ENCODE data around the gene RNF175.
A peak's percentile ranks its signal among the peaks of the same experiment; 100 is the strongest.

RNF175 gene

GRCh38 chr4:153741541-153741940, 18.3 kb downstream of the RNF175 start:
- no peak for DNase-seq

GRCh38 chr4:153735906-153736461, 23.8 kb downstream of the RNF175 start:
- no peak for DNase-seq

- no peak for DNase-seq
These were observed 25.9 kb downstream of the RNF175 start for GRCh38 chr4:153733751-153734448.

DNA sequence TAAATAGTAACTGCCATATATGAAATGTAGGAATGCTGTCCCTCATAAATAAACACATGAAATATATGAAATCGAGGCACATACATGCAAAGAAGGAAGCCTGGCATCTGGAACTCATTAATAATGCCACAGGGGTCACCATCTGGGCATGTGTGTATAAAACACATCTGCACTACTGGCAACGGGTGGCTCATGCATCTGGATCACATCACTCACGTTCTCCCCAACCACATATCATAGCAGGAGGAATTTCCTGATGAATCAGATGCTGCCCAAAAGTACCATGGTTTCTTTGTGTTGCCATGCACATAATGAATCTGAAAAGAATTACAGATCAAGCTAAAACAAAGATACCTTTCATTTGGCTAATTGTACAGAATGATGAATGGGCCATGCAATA, 28.6 kb downstream of the RNF175 start:
- DNase-seq: no peak

DNA sequence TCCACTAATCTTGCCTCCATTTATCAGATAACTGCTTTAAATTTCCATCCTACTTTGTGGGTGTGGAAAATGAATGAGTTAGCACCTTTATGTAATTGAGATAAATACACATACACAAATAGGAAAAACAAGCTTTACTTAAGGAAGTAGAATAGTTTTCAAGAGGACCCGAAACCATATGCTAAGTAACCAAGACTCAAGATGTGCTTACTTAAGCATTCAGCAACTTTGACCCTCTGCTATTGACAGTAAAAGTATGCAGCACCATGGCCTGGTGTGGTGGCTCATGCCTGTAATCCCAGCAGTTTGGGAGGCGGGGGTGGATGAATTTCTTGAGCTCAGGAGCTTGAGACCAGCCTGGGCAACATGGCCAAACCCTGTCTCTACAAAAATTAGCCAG, 29.9 kb downstream of the RNF175 start:
- no peak for DNase-seq

DNA sequence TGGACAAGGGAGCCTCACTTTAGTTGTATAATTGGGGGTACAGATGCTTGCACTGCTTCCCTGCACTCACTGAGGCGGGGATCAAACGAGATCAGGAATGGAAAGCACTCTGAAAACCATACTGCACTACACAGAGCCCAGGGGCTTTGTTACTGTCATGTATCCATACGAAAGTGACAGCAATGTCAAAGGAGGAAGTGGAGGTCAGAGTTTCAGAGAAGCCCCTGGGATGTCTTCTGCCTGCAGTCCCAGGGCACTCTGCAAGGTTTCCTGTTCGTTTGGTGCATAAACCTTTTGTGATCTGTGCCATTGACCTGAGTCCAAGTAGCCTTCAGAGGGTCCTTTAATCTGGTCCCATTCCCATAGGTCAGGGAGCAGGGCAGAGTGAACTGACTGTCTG, 31.2 kb downstream of the RNF175 start:
- no peak for DNase-seq

- no peak for DNase-seq
These were observed 31.7 kb downstream of the RNF175 start for GRCh38 chr4:153728151-153728550.

DNA sequence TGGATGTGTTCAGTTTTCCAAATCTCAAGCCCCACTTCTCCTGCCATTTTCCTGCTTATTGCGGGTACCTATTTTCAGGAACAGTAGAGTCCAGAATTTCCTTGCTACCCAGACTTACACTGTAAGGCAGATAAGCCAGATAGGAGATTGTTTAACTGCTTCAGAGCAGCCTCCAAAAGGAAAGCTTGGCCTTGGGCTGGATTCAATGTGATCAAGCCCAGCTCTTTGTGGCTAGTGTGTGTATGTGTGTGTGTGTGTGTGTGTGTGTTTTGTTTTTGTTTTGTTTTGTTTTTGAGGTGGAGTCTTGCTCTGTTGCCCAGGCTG, 34.0 kb downstream of the RNF175 start:
- DNase-seq: no peak

DNA sequence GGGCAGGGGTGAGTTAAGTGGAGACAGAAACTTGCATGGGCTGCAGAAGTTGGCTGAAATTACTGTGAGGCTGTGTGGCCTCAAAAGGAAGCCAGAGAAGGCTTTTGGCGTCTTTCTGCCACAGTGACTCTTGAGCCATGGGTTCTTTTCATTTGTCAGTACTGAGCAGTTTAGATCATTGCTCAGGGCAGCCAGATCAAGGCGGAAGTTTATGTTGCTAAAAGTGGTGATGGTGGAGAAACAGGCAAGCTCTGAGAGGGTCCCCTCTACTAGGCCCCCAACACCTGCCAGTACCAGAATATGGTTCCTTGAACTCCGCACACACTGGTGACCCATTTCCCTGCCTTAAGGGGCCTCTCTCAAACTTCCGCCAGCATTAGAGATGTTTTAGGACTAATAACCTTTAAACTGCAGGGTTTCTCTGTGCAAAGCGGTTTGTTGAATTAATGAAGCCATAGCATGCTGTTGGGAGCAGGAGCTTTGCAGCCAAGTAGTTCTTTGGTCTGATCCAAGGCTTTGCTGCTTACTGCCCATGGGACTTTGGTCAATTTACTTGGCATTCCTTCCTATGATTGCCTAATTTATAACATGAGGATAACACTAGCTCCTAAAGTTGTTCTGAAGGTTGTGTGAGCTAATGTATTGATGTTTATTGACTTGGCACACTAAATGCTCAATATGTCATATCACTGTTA, 34.5 kb downstream of the RNF175 start:
- DNase-seq: no peak

DNA sequence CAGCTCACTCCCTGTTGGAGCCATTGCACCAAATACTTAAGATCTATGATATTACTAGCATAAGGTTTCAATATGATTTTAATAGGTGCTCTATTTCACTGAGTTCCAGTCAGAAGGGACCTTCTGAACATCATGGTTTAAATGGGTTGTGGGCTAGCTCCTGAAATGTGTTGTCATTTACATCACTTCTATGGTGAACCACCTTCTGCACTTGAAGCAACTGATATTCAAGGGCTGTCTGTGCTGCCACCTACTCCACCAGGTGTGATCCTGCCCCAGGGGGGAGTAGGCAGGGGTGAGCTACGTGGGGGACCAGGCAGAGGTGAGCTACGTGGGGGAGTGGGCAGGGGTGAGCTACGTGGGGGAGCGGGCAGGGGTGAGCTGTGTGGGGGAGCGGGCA, 35.2 kb downstream of the RNF175 start:
- DNase-seq: no peak

DNA sequence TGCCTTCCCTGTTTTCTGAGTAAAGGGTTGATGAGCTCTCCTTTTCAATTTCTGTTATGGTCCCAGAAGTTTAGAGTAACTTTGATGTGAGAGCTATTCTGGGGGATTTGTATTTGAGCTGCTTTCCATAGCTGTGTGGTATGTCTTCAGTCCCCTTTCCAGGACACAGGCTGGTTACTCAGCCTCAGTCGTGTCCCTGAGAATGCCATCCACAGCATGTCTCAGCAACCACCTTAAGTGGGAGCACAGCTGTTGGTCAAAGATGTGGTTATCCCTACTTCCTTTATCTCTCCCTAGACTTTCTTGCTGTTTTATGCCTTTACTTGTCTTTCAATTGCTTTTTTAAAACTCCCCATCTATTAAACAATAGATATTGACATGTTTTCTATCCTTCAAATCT, 37.8 kb downstream of the RNF175 start:
- no peak for DNase-seq

- DNase-seq: no peak
These were observed 45.8 kb downstream of the RNF175 start for GRCh38 chr4:153713866-153714646.

DNA sequence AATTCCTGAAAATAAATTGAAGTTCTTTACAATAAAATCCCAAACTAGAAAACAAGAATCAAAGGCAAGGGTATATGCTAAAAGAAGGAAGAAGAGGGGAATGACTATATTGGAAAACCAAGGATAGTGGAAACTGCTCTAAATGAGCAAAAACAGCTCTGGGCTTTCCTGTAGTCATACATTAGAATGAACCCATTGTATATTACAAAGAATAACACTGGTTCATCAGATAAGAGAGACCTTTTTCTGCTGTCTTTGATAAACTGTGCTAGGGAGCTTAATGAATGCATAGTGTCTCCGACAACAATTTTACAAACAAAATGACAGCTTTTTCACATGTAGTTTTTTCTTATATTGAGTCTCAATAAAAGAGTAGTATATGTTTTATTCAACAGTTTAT, 49.1 kb downstream of the RNF175 start:
- DNase-seq: no peak

GRCh38 chr4:153706519-153706918, 53.3 kb downstream of the RNF175 start:
- DNase-seq: no peak

GRCh38 chr4:153705743-153706468, 53.9 kb downstream of the RNF175 start:
- no peak for DNase-seq

- DNase-seq: no peak
These were observed 55.3 kb downstream of the RNF175 start for GRCh38 chr4:153704522-153704921.

DNA sequence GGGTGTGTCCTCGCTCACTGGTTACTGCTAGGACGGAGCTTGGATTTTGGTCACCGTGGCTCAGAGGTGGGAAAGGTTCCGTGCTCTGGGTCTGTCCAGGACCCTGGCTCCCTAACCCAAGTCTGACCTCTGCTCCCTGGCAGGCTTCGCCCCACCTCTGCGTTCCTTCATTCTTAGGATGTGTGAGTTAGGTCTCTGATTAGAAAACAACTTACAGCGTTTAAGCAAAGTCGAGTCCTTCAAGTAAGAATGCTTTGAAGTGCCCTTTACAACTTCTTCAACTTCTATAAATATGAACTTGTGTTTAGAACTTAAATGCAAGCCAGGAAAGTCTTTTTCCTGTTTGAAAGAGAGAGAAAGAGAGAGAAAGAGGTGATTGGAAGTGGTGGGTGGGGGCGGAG, 74.9 kb downstream of the RNF175 start:
- DNase-seq: no peak

DNA sequence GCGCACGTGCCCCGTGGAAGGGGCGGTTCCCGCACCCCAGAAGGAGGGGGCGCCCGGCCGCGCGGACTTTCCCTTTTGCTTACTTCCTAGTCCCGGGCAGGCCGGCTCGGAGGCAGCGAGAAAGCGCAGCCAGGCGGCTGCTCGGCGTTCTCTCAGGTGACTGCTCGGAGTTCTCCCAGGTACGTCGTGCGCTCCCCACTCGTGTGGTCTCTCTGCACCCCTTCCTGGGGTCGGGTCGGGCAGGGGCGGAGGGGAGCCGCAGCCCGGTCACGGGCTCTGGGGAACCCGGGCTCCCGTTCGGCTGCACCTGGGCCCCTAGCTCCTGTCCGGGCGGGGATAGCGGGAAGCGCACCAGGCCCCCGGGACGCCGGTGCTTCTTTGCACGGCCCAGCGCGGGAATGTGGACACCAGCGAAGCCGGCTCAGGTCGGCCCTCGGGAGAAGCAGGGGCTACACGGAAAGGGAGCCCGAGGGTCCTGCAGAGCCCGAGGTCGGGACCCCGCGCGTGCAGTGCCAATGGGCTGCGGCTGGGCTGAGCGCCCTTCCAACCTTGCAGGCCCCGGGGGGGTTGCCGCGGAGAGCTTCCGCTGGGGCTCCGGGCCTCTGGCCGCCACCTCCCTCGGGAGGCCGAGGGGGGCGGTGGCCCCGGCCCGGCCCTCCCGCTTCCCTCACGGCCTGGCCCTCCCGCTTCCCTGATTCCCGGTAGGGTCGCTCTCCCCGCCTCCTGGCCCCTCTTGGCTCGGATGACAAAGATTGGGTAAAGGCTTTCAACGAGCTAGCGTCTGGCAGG, 75.4 kb downstream of the RNF175 start, which contains the start of gene TLR2:
Gene TLR2 (plus strand): TSS at position 99 of the 789 bp plus-strand sequence. CDS start 18,628 bp downstream, outside the sequence.
- DNase-seq: peak; percentile 61 to 80

DNA sequence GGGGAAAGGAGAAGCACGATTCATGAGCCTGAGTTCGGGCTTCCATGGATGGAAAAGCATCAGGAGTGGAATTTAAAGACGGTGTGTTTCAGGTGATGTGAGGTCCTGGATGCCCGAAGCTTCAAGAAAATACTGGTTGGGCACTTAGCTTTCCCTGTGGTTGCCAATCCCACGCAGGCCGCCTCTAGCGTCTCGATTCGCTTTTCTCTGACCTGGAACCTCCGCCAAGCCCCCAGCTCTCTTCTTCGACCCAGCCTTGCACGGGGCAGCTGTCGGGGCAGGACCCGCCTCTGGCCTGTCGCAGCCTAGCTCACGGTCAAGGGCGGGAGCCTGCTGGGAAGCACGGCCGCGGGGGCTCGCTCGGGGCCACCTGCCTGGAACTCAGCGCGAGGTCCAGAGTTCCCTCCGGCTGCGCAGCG, 76.1 kb downstream of the RNF175 start:
- DNase-seq: no peak

- DNase-seq: peak in 1 of 2 donors; percentile 55
These were observed 80.3 kb downstream of the RNF175 start for GRCh38 chr4:153679486-153679885.

- DNase-seq: no peak
These were observed 82.8 kb downstream of the RNF175 start for GRCh38 chr4:153676984-153677383.

- no peak for DNase-seq
These were observed 83.3 kb downstream of the RNF175 start for GRCh38 chr4:153676486-153676885.

Measured in CD4-positive, alpha-beta T cell treated with Interleukin-4 for 1 hour (primary cell).